ENCODE results near the gene CXCR2. TPM values are rescaled to one million over a fixed set of nuclear protein-coding genes. Genes with fewer than 3 reads are reported as not detected.

CXCR2 gene
- total RNA-seq, 1 donor from 2014 or later = not detected

- Histone ChIP-seq H3K4me3 (ENCODE audit: low read depth, low read length) (no peak overlapping the region), H3K27me3 (ENCODE audit: control insufficient read depth, insufficient read depth, low read length) (no peaks in the 10 kb centered on the region), H3K36me3 (ENCODE audit: control insufficient read depth, insufficient read depth, low read length) (no peaks in the 10 kb centered on the region)
- FAIRE-seq (no peak), DNase-seq (ENCODE audit: low read depth) (no peak)
- TF ChIP-seq CTCF (IDR thresholded peaks at IDR 0.05; ENCODE audit: insufficient read depth, low read length, severe bottlenecking) = no peak
Measured at GRCh38 chr2:218082586-218083351, 43.1 kb upstream of the CXCR2 start.

DNA sequence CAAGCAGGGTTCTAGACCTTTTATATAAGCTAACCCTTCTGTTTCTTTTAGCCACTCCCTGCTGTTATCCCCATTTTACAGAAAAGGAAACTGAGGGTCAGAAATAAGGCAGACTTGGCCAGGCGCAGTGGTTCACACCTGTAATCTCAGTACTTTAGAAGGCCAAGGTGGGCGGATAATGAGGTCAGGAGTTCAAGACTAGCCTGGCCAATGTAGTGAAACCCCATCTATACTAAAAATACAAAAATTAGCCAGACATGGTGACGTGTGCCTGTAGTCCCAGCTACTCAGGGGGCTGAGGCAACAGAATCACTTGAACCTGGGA, 42.5 kb upstream of the CXCR2 start:
- Histone ChIP-seq H3K27me3 (ENCODE audit: control insufficient read depth, insufficient read depth, low read length) (no peaks in the 10 kb centered on the region), H3K4me3 (ENCODE audit: low read depth, low read length) (no peak overlapping the region), H3K36me3 (ENCODE audit: control insufficient read depth, insufficient read depth, low read length) (no peaks in the 10 kb centered on the region)
- FAIRE-seq (no peak), DNase-seq (ENCODE audit: low read depth) (no peak)
- TF ChIP-seq CTCF (IDR thresholded peaks at IDR 0.05; ENCODE audit: insufficient read depth, low read length, severe bottlenecking) = no peak

DNA sequence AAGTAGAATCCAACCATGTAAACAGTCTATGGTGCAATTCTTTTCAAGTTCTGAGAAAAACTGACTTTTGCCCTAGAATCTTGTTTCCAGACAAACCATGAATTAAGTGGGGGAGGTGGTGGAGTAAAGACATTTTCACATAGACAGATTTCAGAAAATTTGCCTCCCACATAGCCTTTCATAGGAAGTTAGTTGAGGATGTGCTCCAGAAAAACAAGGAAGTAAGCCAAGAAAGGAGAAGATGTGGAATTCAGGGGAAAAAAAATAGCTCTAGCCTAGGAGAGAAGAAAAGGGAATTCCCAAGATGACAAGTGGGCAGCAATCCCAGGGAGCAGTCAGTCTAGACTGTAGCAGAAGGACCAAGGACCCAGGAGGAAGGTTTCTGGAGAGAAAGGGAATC, 39.4 kb upstream of the CXCR2 start:
- FAIRE-seq = no peak
- no peaks in the 10 kb centered on the region for H3K27me3 ChIP-seq (ENCODE audit: control insufficient read depth, insufficient read depth, low read length)
- no peak overlapping the region for H3K4me3 ChIP-seq (ENCODE audit: low read depth, low read length)
- H3K36me3 ChIP-seq (ENCODE audit: control insufficient read depth, insufficient read depth, low read length) = no peaks in the 10 kb centered on the region
- no peak for TF ChIP-seq CTCF (IDR thresholded peaks at IDR 0.05; ENCODE audit: insufficient read depth, low read length, severe bottlenecking)
- DNase-seq (ENCODE audit: low read depth) = no peak

DNA sequence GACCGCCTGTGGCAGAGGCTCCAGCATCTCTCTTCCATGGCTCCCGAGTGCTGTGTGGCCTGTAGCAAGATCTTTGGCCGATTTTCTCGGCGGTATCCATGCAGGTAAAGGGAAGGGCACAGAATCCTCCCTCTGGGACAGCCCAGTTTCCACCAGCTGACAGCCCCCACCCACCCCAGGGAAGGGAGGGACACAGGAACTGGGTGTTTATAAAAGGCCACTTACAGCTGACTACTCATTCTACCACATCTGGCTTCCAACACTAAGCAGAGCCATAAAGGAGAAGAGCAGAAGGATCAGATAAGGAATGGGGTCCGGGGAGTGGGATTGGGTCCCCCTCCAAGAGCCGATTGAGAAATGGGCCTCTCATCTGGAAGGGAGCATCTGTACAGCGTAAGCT, 36.6 kb upstream of the CXCR2 start:
- no peak for FAIRE-seq
- TF ChIP-seq CTCF (IDR thresholded peaks at IDR 0.05; ENCODE audit: insufficient read depth, low read length, severe bottlenecking) = no peak
- DNase-seq (ENCODE audit: low read depth) = no peak
- no peak overlapping the region for H3K4me3 ChIP-seq (ENCODE audit: low read depth, low read length)
- no peaks in the 10 kb centered on the region for H3K27me3 ChIP-seq (ENCODE audit: control insufficient read depth, insufficient read depth, low read length)
- no peaks in the 10 kb centered on the region for H3K36me3 ChIP-seq (ENCODE audit: control insufficient read depth, insufficient read depth, low read length)

- no peak overlapping the region for H3K4me3 ChIP-seq (ENCODE audit: low read depth, low read length)
- no peak for TF ChIP-seq CTCF (IDR thresholded peaks at IDR 0.05; ENCODE audit: insufficient read depth, low read length, severe bottlenecking)
- DNase-seq (ENCODE audit: low read depth) (no peak), FAIRE-seq (no peak)
- H3K36me3 ChIP-seq (ENCODE audit: control insufficient read depth, insufficient read depth, low read length) = no peaks in the 10 kb centered on the region
- no peaks in the 10 kb centered on the region for H3K27me3 ChIP-seq (ENCODE audit: control insufficient read depth, insufficient read depth, low read length)
Measured at GRCh38 chr2:218091746-218092145, 34.1 kb upstream of the CXCR2 start.

DNA sequence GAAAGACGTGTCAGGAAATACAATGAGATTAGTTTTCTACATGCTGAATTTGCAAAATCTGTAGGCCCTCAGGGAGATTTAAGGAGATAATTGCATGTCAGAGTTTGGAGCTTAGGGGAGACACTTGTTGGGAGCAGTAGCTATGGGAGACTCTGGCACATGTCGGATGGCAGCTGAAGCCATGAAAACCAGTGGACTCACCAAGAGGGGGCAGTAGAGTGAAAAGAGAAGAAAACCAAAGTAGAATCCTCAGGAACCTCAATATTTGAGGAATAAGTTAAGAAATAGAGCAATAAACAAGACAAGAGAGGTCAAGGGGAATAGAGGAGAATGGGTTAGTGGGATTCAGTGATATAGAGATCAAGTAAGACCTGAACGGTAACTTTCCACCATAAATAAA, 31.9 kb upstream of the CXCR2 start:
- no peak for TF ChIP-seq CTCF (IDR thresholded peaks at IDR 0.05; ENCODE audit: insufficient read depth, low read length, severe bottlenecking)
- Histone ChIP-seq H3K36me3 (ENCODE audit: control insufficient read depth, insufficient read depth, low read length) (no peaks in the 10 kb centered on the region), H3K4me3 (ENCODE audit: low read depth, low read length) (no peak overlapping the region), H3K27me3 (ENCODE audit: control insufficient read depth, insufficient read depth, low read length) (no peaks in the 10 kb centered on the region)
- DNase-seq (ENCODE audit: low read depth) = no peak
- no peak for FAIRE-seq

All from bronchial epithelial cell (primary cell).